Spleen (tissue), 13 donors: ENCODE data around the gene BTG3. TPM values are rescaled to one million over a fixed set of nuclear protein-coding genes. Genes with fewer than 3 reads are reported as not detected.

Experiments used
- DNase-seq: peaks from one replicate; pipeline ENCODE4 v3.0.0-alpha.2; 2020
- H3K27ac ChIP-seq, 8 donors: fragments of 200-600 bp; sonication (generic) in 7 of 8; 1 replicate in 4 of 8; 2 replicates in 4 of 8; pipeline versions ENCODE4 v1.5.0 to v1.8.0; 2016 to 2021; ENCODE audit warnings: inconsistent platforms in 4 of 8, mild to moderate bottlenecking in 4 of 8, moderate library complexity in 1 of 8
- H3K27me3 ChIP-seq, 7 donors: fragments of 200-600 bp; sonication (generic) in 6 of 7; replicated peaks in 1 of 7; 1 replicate in 4 of 7; 2 replicates in 3 of 7; pipeline versions ENCODE4 v1.5.0 to v1.8.0; 2016 to 2021; ENCODE audit warnings: inconsistent platforms in 3 of 7, mild to moderate bottlenecking in 1 of 7
- H3K36me3 ChIP-seq, 6 donors: fragments of 200-600 bp; sonication (generic) in 5 of 6; 1 replicate in 4 of 6; 2 replicates in 2 of 6; pipeline versions ENCODE4 v1.5.0 to v1.8.0; 2016 to 2021; ENCODE audit warnings: inconsistent platforms in 2 of 6
- H3K4me1 ChIP-seq, 6 donors: fragments of 200-600 bp; sonication (generic) in 5 of 6; 1 replicate in 3 of 6; 2 replicates in 3 of 6; pipeline versions ENCODE4 v1.5.0 to v1.8.0; 2016 to 2021; ENCODE audit warnings: inconsistent platforms in 3 of 6
- H3K4me3 ChIP-seq, 8 donors: fragments of 200-600 bp; sonication (generic) in 7 of 8; 1 replicate in 4 of 8; 2 replicates in 4 of 8; pipeline versions ENCODE4 v1.5.0 to v1.8.0; 2016 to 2021; ENCODE audit warnings: inconsistent platforms in 4 of 8, mild to moderate bottlenecking in 4 of 8, moderate library complexity in 2 of 8
- H3K9me3 ChIP-seq, 8 donors: fragments of 200-600 bp; sonication (generic) in 7 of 8; 1 replicate in 4 of 8; 2 replicates in 4 of 8; pipeline versions ENCODE4 v1.5.0 to v1.8.0; 2016 to 2021; ENCODE audit warnings: inconsistent platforms in 4 of 8
- POLR2A ChIP-seq, 3 donors: fragments of 450-650 bp; IDR thresholded peaks; one replicate each; pipeline ENCODE4 v1.5.1; 2017; ENCODE audit warnings: antibody characterized with exemption in 3 of 3, mild to moderate bottlenecking in 1 of 3
- POLR2AphosphoS5 ChIP-seq, 3 donors: sonication (generic); formaldehyde crosslinking; IDR thresholded peaks; one replicate each; pipeline ENCODE4 v1.5.1; 2017; ENCODE audit warnings: antibody characterized with exemption in 3 of 3
- WGBS, 5 donors: extraction: QIAGEN DNeasy Blood & Tissue Kit in 3 of 5; methylation state at CpG; one replicate each; pipeline versions ENCODE4 v1.1.5 to v1.1.7; 2013 to 2018; 5-methylcytosine and 5-hydroxymethylcytosine counted together
- intact Hi-C: fragments of 100-400 bp; cut with DNase I; formaldehyde crosslinking; loops from one replicate; pipeline ENCODE4 v1.15.0; 2023; ENCODE audit warnings: low total_unique reads
- long read RNA-seq, 2 donors: transcript quantifications; one replicate each; lab custom pipeline, GENCODE V29; 2026
- polyA plus RNA-seq, 3 donors: library from polyadenylated mRNA; stranded (reverse); fragments of 200-250 nt; gene quantifications; one replicate each; pipeline ENCODE4 v1.2.1, GENCODE V29; 2013
- total RNA-seq, 7 donors: library from RNA; depleted of rRNA in 3 of 7; stranded (reverse); fragments of >200 nt in 3 of 7; fragmentation: NEBNext Ultra II Directional in 4 of 7; extraction: Animal tissue kit (Norgen Biotek cat#: 25700) in 4 of 7; gene quantifications; one replicate each; pipeline versions ENCODE4 v1.1.0 to v1.2.1, GENCODE V29; 2016 to 2021
- TF ChIP-seq, protein P1 (sequence below), 11 experiments: fragments of 200-600 bp in 7 of 11; fragments of 450-650 bp in 4 of 11; sonication (generic) in 4 of 11; IDR thresholded peaks in 8 of 11; conservative IDR thresholded peaks in 3 of 11; 1 replicate in 7 of 11; 2 replicates in 4 of 11; pipeline versions ENCODE4 v1.4.0 to v1.8.0; 2016 to 2021; ENCODE audit warnings: antibody characterized with exemption in 11 of 11, inconsistent platforms in 4 of 11, mild to moderate bottlenecking in 1 of 11
- donor health status: healthy with polysubstance abuse.
- donor health status: DM: no; HTN: no; CAD: no; lungs with moderate emphysema.
- donor health status: DM: no; HTN: no; CAD: no.
- donor health status: Bipolar disorder and iron deficiency.
- donor health status: healthy.
- donor health status: DM: no; HTN: no; CAD: no.
- donor health status: DM: yes; HTN: yes; CAD: no.

Gene BTG3, protein sequence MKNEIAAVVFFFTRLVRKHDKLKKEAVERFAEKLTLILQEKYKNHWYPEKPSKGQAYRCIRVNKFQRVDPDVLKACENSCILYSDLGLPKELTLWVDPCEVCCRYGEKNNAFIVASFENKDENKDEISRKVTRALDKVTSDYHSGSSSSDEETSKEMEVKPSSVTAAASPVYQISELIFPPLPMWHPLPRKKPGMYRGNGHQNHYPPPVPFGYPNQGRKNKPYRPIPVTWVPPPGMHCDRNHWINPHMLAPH
- total RNA-seq (10 to 100 TPM; 14.8 to 31.7 (median 20.3) TPM), polyA plus RNA-seq (10 to 100 TPM; 10.9 to 15.4 (median 12.9) TPM)
- long read RNA-seq, donor 1, transcript BTG3-202 (5 exons, 1,456 nt): major isoform, 13 of 16 reads
- long read RNA-seq, donor 1, partial matches to known transcripts: 0 of 16 reads
- long read RNA-seq, donor 1, other reads (novel, unspliced or antisense): 0 of 16 reads
- long read RNA-seq, donor 2, transcript BTG3-202 (5 exons, 1,456 nt): major isoform, 22 of 25 reads
- long read RNA-seq, donor 2, partial matches to known transcripts: 0 of 25 reads
- long read RNA-seq, donor 2, other reads (novel, unspliced or antisense): 0 of 25 reads

- Histone ChIP-seq H3K27me3 (no peaks in the 10 kb centered on the region), H3K4me3 (peak within 1 kb of the TSS; percentile 68 to 85 (median 80)), H3K4me1 (peaks cover 4 to 34% (median 13%) of the 10 kb centered on the region in 6 donors), H3K36me3 (peaks cover 0 to 14% (median 3%) of the 10 kb centered on the region in 6 donors), H3K27ac (peak within 1 kb of the TSS; percentile 78 to 92 (median 88)), H3K9me3 (no peaks in the 10 kb centered on the region)
- peak; percentile 94 for DNase-seq
- intact Hi-C loops: loop anchor here (10.0 kb wide), 1 partner anchor 212 kb away; no protein-coding TSS in a partner anchor
- TF ChIP-seq, protein P1, sequence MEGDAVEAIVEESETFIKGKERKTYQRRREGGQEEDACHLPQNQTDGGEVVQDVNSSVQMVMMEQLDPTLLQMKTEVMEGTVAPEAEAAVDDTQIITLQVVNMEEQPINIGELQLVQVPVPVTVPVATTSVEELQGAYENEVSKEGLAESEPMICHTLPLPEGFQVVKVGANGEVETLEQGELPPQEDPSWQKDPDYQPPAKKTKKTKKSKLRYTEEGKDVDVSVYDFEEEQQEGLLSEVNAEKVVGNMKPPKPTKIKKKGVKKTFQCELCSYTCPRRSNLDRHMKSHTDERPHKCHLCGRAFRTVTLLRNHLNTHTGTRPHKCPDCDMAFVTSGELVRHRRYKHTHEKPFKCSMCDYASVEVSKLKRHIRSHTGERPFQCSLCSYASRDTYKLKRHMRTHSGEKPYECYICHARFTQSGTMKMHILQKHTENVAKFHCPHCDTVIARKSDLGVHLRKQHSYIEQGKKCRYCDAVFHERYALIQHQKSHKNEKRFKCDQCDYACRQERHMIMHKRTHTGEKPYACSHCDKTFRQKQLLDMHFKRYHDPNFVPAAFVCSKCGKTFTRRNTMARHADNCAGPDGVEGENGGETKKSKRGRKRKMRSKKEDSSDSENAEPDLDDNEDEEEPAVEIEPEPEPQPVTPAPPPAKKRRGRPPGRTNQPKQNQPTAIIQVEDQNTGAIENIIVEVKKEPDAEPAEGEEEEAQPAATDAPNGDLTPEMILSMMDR (IDR thresholded peaks at IDR 0.05 in 8 of 11, conservative IDR thresholded peaks at IDR 0.05 in 3 of 11): no peak
- TF ChIP-seq POLR2AphosphoS5 (IDR thresholded peaks at IDR 0.05) (peak; percentile 98 to 99 (median 98)), POLR2A (IDR thresholded peaks at IDR 0.05) (peak; percentile 28 to 95 (median 68))
- WGBS, 5 donors: 0 to 9% (median 1%) methylated on average over 3 to 102 of the region's 102 CpGs
Measured at GRCh38 chr21:17612565-17613241, at the start of gene BTG3. Gene BTG3 (minus strand): TSS chr21:17612901. CDS start chr21:17609144, 3,757 bp downstream.

GRCh38 chr21:17660862-17661261 lies 48.2 kb upstream of the BTG3 start:
- no peak overlapping the region for H3K4me3 ChIP-seq
- no peak for DNase-seq
- H3K27ac ChIP-seq: no peak overlapping the region
- intact Hi-C loops: no loop called here
- H3K4me1 ChIP-seq: no peaks in the 10 kb centered on the region
- no peaks in the 10 kb centered on the region for H3K36me3 ChIP-seq
- 65 to 82% (median 79%) methylated on average over 5 to 6 of the region's 6 CpGs for WGBS, 5 donors
- H3K27me3 ChIP-seq: peaks cover 0 to 25% (median 0%) of the 10 kb centered on the region in 7 donors
- no peaks in the 10 kb centered on the region for H3K9me3 ChIP-seq
- TF ChIP-seq, protein P1 (IDR thresholded peaks at IDR 0.05 in 8 of 11, conservative IDR thresholded peaks at IDR 0.05 in 3 of 11): no peak
- TF ChIP-seq POLR2A (IDR thresholded peaks at IDR 0.05) (no peak), POLR2AphosphoS5 (IDR thresholded peaks at IDR 0.05) (no peak)

DNA sequence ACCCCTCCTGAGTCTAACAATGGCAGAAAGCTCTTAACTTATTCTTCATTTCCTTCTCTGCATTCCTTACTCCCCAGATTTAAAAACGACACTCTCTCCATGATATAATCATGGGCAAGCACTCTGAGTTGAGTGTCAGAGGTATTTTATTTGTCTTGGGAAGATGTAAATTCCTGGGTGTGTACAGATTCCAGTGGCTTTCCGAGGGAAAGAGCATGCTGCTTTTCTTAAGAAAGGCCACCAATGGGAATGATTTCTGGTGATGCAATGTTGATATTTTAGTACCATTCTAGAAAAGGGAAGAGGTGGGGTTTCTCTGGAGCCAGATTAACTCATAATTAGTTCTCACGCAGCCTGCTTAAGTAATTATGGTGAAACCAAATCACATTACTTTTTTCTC lies 47.8 kb upstream of the BTG3 start:
- H3K36me3 ChIP-seq: no peaks in the 10 kb centered on the region
- intact Hi-C loops: no loop called here
- TF ChIP-seq POLR2A (IDR thresholded peaks at IDR 0.05) (no peak), POLR2AphosphoS5 (IDR thresholded peaks at IDR 0.05) (no peak)
- TF ChIP-seq, protein P1 (IDR thresholded peaks at IDR 0.05 in 8 of 11, conservative IDR thresholded peaks at IDR 0.05 in 3 of 11): no peak
- H3K27me3 ChIP-seq: peaks cover 0 to 25% (median 0%) of the 10 kb centered on the region in 7 donors
- 46 to 62% (median 47%) methylated on average over 3 of the region's 3 CpGs for WGBS, 5 donors
- no peak overlapping the region for H3K27ac ChIP-seq
- H3K4me1 ChIP-seq: no peaks in the 10 kb centered on the region
- DNase-seq: no peak
- H3K4me3 ChIP-seq: no peak overlapping the region
- H3K9me3 ChIP-seq: no peaks in the 10 kb centered on the region
